ENCODE data around the gene AKTIP. TPM values are rescaled to one million over a fixed set of nuclear protein-coding genes. Genes with fewer than 3 reads are reported as not detected.

AKTIP gene
- total RNA-seq, 2 experiments from 2014 or later, result 54.0 to 56.8 TPM

DNA sequence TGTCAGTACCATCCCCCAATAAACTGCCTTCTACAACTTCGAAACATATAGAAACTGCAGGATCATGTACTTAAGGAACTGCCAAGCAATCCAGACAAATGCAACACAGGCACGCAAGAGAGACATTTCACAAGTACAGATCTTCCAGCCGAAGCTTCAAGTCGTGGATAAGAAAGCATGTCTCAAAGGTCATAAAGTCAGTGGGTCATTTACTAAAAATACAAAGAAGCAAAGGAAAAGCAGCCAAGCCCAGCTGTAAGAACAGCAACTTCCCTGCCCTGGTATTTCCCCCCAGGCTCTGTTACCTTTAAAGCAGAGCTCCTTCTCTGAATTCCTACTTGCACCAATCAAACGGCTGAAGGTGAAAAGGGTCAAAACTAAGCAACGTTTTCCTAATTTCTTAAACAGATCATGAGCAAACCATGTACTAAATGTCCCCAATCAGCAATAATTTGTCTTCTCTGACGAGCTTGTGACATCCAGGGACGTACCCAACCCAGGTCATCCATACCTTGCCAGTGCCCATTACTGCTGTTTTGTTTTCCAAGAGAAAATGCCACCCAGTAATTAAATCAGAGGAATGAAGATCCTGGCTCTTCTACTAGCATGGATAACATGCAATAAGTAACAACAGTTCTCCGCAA, 1.7 kb downstream of the AKTIP start:
- H3K4me1 Mint-ChIP-seq (ENCODE audit: low read depth), result peaks cover 51% of the 10 kb centered on the region
- no peaks in the 10 kb centered on the region for H3K9me3 Mint-ChIP-seq (ENCODE audit: insufficient read depth)
- no peak for ATAC-seq
- ChIA-PET POLR2A (interaction anchor here (5.3 kb wide), 2 partner anchors 45 to 66 kb away, joined by 36 to 48 read pairs; partner anchors contain the start of gene RBL2), CTCF (interaction anchor here (1.2 to 1.7 kb wide), 3 partner anchors 19 to 67 kb away, joined by 3 to 4 read pairs (median 3); partner anchors contain the start of gene RBL2)
- H3K27me3 Mint-ChIP-seq (ENCODE audit: low read depth), result no peaks in the 10 kb centered on the region
- no peak for DNase-seq
- peak overlapping the region; percentile 93 for H3K4me3 Mint-ChIP-seq
- peaks cover 53% of the 10 kb centered on the region for H3K36me3 Mint-ChIP-seq (ENCODE audit: low read depth)
- peak overlapping the region; percentile 87 for H3K27ac Mint-ChIP-seq

- Mint-ChIP-seq H3K27ac (peak overlapping the region; percentile 70), H3K27me3 (ENCODE audit: low read depth) (no peaks in the 10 kb centered on the region), H3K36me3 (ENCODE audit: low read depth) (peaks cover 69% of the 10 kb centered on the region), H3K4me3 (no peak overlapping the region), H3K9me3 (ENCODE audit: insufficient read depth) (no peaks in the 10 kb centered on the region), H3K4me1 (ENCODE audit: low read depth) (peaks cover 46% of the 10 kb centered on the region)
- POLR2A ChIA-PET, result interaction anchor here (1.0 to 1.6 kb wide), 2 partner anchors 43 to 64 kb away, joined by 4 read pairs; partner anchors contain the start of gene RBL2
- DNase-seq, result no peak
- CTCF ChIA-PET, result interaction anchor here (0.9 to 1.8 kb wide), 5 partner anchors 9 to 52 kb away, joined by 3 to 7 read pairs (median 3); no protein-coding TSS in a partner anchor
- no peak for ATAC-seq
These were observed 4.0 kb downstream of the AKTIP start for GRCh38 chr16:53498984-53499383.

- Mint-ChIP-seq H3K4me3 (no peak overlapping the region), H3K36me3 (ENCODE audit: low read depth) (peaks cover 82% of the 10 kb centered on the region), H3K4me1 (ENCODE audit: low read depth) (peaks cover 44% of the 10 kb centered on the region), H3K9me3 (ENCODE audit: insufficient read depth) (no peaks in the 10 kb centered on the region), H3K27ac (peak overlapping the region; percentile 40), H3K27me3 (ENCODE audit: low read depth) (no peaks in the 10 kb centered on the region)
- ATAC-seq (no peak), DNase-seq (no peak)
- CTCF ChIA-PET, result interaction anchor here (0.8 to 1.0 kb wide), 2 partner anchors 31 to 39 kb away, joined by 3 to 4 read pairs; no protein-coding TSS in a partner anchor
- POLR2A ChIA-PET, result interaction anchor here (2.0 kb wide), 1 partner anchor 59 kb away, joined by 7 read pairs; no protein-coding TSS in a partner anchor
These were observed 7.7 kb downstream of the AKTIP start for GRCh38 chr16:53495325-53495724.

GRCh38 chr16:53494636-53495035, 8.4 kb downstream of the AKTIP start:
- ChIA-PET POLR2A (interaction anchor here (2.0 kb wide), 1 partner anchor 59 kb away, joined by 7 read pairs; no protein-coding TSS in a partner anchor), CTCF (interaction anchor here (1.0 kb wide), 1 partner anchor 39 kb away, joined by 4 read pairs; no protein-coding TSS in a partner anchor)
- Mint-ChIP-seq H3K9me3 (ENCODE audit: insufficient read depth) (no peaks in the 10 kb centered on the region), H3K27me3 (ENCODE audit: low read depth) (no peaks in the 10 kb centered on the region), H3K4me1 (ENCODE audit: low read depth) (peaks cover 44% of the 10 kb centered on the region), H3K36me3 (ENCODE audit: low read depth) (peaks cover 84% of the 10 kb centered on the region), H3K4me3 (no peak overlapping the region), H3K27ac (no peak overlapping the region)
- DNase-seq (no peak), ATAC-seq (no peak)

DNA sequence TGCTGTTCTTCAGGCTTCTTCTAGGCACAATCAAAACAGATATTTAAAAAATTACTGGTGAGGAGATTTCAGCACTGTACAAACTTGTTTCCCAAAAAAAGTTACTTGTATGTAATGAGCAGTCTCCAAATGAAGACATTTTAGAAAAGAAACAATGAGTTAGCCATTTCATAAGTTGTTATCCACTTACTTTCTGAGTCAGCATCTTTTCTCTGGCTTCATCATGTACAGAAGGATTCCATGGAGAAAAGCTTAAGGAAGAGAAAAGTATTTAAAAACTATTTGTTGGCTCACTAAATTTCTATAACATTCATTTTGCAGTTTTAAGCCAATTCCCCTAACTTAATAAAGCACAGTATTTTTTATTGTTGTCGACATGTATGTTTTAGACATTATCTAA, 10.5 kb downstream of the AKTIP start:
- Mint-ChIP-seq H3K27me3 (ENCODE audit: low read depth) (no peaks in the 10 kb centered on the region), H3K4me1 (ENCODE audit: low read depth) (peaks cover 34% of the 10 kb centered on the region), H3K9me3 (ENCODE audit: insufficient read depth) (no peaks in the 10 kb centered on the region), H3K27ac (no peak overlapping the region), H3K36me3 (ENCODE audit: low read depth) (peaks cover 84% of the 10 kb centered on the region), H3K4me3 (no peak overlapping the region)
- ATAC-seq, result no peak
- no peak for DNase-seq
- POLR2A ChIA-PET, result interaction anchor here (0.7 kb wide), 1 partner anchor 48 kb away, joined by 3 read pairs; no protein-coding TSS in a partner anchor
- CTCF ChIA-PET, result interaction anchor here (1.1 kb wide), 1 partner anchor 57 kb away, joined by 3 read pairs; no protein-coding TSS in a partner anchor

DNA sequence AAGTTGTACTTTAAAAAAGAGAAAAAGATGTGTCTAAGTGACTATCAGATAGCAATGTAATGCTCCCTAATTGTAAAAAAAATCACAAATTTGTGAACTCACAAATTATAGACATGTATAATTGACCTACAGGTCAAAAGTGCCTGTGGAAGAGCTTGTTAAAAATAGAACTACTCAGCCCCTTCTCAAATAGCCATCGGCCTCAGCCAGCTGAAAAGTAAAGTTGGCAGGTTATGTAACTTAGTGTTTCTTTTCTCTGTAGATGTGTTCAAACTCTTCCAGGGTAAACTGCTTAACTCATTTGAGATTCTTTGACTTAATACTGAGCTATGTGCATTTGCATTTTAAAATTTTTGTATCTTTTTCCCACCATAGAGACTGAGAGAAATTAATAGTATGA, 13.3 kb downstream of the AKTIP start:
- peaks cover 22% of the 10 kb centered on the region for H3K4me1 Mint-ChIP-seq (ENCODE audit: low read depth)
- H3K36me3 Mint-ChIP-seq (ENCODE audit: low read depth), result peaks cover 87% of the 10 kb centered on the region
- H3K4me3 Mint-ChIP-seq, result no peak overlapping the region
- POLR2A ChIA-PET, result interaction anchor here (0.6 to 1.2 kb wide), 3 partner anchors 11 to 38 kb away, joined by 3 to 4 read pairs (median 3); partner anchors contain the start of gene AKTIP
- DNase-seq (no peak), ATAC-seq (no peak)
- no peaks in the 10 kb centered on the region for H3K27me3 Mint-ChIP-seq (ENCODE audit: low read depth)
- peaks cover 18% of the 10 kb centered on the region for H3K9me3 Mint-ChIP-seq (ENCODE audit: insufficient read depth)
- CTCF ChIA-PET, result interaction anchor here (0.7 to 1.3 kb wide), 3 partner anchors 9 to 322 kb away, joined by 3 to 5 read pairs (median 3); no protein-coding TSS in a partner anchor
- H3K27ac Mint-ChIP-seq, result peak overlapping the region; percentile 68

DNA sequence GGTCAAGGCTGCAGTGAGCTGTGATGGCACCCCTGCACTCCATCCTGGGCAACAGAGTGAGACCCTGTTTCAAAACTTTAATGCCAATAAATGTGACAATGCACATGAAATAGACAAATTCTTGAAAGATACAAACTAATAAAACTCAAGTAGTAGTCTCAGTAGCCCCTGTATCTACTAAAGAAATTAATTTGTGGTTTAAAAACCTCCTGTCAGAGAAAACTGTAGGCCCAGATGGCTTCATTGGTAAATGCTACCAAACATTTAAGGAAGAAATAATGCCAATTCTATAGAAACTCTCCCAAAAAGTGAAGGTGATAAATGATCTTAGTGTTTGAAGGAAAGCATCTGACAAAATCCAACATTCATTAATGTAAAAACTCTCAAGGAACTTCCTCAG, 16.8 kb downstream of the AKTIP start:
- no peak for DNase-seq
- Mint-ChIP-seq H3K27ac (no peak overlapping the region), H3K4me1 (ENCODE audit: low read depth) (peaks cover 20% of the 10 kb centered on the region), H3K27me3 (ENCODE audit: low read depth) (no peaks in the 10 kb centered on the region), H3K36me3 (ENCODE audit: low read depth) (peaks cover 90% of the 10 kb centered on the region), H3K9me3 (ENCODE audit: insufficient read depth) (peaks cover 22% of the 10 kb centered on the region), H3K4me3 (no peak overlapping the region)
- ChIA-PET CTCF (no interaction called here), POLR2A (no interaction called here)
- no peak for ATAC-seq

DNA sequence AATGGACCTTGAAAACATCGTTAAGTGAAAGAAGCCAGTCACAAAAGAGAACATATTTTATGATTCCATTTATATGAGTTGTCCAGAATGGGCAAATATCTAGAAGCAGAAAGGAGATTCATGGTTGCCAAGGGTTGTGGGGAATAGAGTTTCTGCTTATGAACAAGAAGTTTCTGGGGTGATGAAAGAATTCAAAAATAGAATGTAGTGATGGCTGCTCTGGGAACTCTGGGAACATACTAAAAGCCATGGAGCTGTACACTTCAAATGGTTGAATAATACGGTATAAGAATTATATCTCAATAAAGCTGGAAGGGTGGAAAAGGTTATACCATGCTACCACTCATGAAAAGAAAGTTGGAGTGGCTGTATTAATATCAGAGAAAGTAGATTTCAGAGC, 18.5 kb downstream of the AKTIP start:
- H3K36me3 Mint-ChIP-seq (ENCODE audit: low read depth), result peaks cover 94% of the 10 kb centered on the region
- POLR2A ChIA-PET, result interaction anchor here (1.0 kb wide), 1 partner anchor 50 kb away, joined by 3 read pairs; the partner anchor contains the start of gene RBL2
- CTCF ChIA-PET, result no interaction called here
- H3K27ac Mint-ChIP-seq, result no peak overlapping the region
- H3K9me3 Mint-ChIP-seq (ENCODE audit: insufficient read depth), result peaks cover 22% of the 10 kb centered on the region
- H3K27me3 Mint-ChIP-seq (ENCODE audit: low read depth), result no peaks in the 10 kb centered on the region
- ATAC-seq (no peak), DNase-seq (no peak)
- H3K4me1 Mint-ChIP-seq (ENCODE audit: low read depth), result peaks cover 16% of the 10 kb centered on the region
- no peak overlapping the region for H3K4me3 Mint-ChIP-seq

GRCh38 chr16:53482123-53482522, 20.9 kb downstream of the AKTIP start:
- DNase-seq (no peak), ATAC-seq (no peak)
- POLR2A ChIA-PET, result interaction anchor here (1.0 to 1.3 kb wide), 2 partner anchors 25 to 48 kb away, joined by 4 to 5 read pairs; partner anchors contain the start of gene RBL2
- Mint-ChIP-seq H3K9me3 (ENCODE audit: insufficient read depth) (peaks cover 28% of the 10 kb centered on the region), H3K4me3 (no peak overlapping the region), H3K4me1 (ENCODE audit: low read depth) (peaks cover 21% of the 10 kb centered on the region), H3K27me3 (ENCODE audit: low read depth) (no peaks in the 10 kb centered on the region), H3K36me3 (ENCODE audit: low read depth) (peaks cover 97% of the 10 kb centered on the region), H3K27ac (peak overlapping the region; percentile 54)
- CTCF ChIA-PET, result interaction anchor here (0.7 to 1.3 kb wide), 2 partner anchors 19 to 38 kb away, joined by 3 read pairs; no protein-coding TSS in a partner anchor

GRCh38 chr16:53480394-53480793, 22.6 kb downstream of the AKTIP start:
- Mint-ChIP-seq H3K9me3 (ENCODE audit: insufficient read depth) (peaks cover 14% of the 10 kb centered on the region), H3K4me3 (no peak overlapping the region), H3K4me1 (ENCODE audit: low read depth) (peaks cover 33% of the 10 kb centered on the region), H3K27ac (no peak overlapping the region), H3K27me3 (ENCODE audit: low read depth) (no peaks in the 10 kb centered on the region), H3K36me3 (ENCODE audit: low read depth) (peaks cover 95% of the 10 kb centered on the region)
- no peak for DNase-seq
- POLR2A ChIA-PET, result no interaction called here
- CTCF ChIA-PET, result interaction anchor here (0.8 to 1.4 kb wide), 2 partner anchors 9 to 29 kb away, joined by 3 read pairs; no protein-coding TSS in a partner anchor
- ATAC-seq, result no peak

- Mint-ChIP-seq H3K4me3 (no peak overlapping the region), H3K9me3 (ENCODE audit: insufficient read depth) (peaks cover 7% of the 10 kb centered on the region), H3K4me1 (ENCODE audit: low read depth) (peaks cover 39% of the 10 kb centered on the region), H3K27me3 (ENCODE audit: low read depth) (no peaks in the 10 kb centered on the region), H3K27ac (no peak overlapping the region), H3K36me3 (ENCODE audit: low read depth) (peaks cover 89% of the 10 kb centered on the region)
- ChIA-PET CTCF (interaction anchor here (1.5 kb wide), 1 partner anchor 11 kb away, joined by 3 read pairs; no protein-coding TSS in a partner anchor), POLR2A (interaction anchor here (1.3 kb wide), 1 partner anchor 11 kb away, joined by 4 read pairs; no protein-coding TSS in a partner anchor)
- no peak for ATAC-seq
- no peak for DNase-seq
These were observed 24.0 kb downstream of the AKTIP start for GRCh38 chr16:53478965-53479364.

- CTCF ChIA-PET, result no interaction called here
- POLR2A ChIA-PET, result interaction anchor here (0.8 to 1.5 kb wide), 2 partner anchors 31 to 41 kb away, joined by 3 to 5 read pairs; no protein-coding TSS in a partner anchor
- DNase-seq (no peak), ATAC-seq (no peak)
- Mint-ChIP-seq H3K27me3 (ENCODE audit: low read depth) (no peaks in the 10 kb centered on the region), H3K36me3 (ENCODE audit: low read depth) (peaks cover 89% of the 10 kb centered on the region), H3K27ac (peak overlapping the region; percentile 22), H3K4me1 (ENCODE audit: low read depth) (peaks cover 32% of the 10 kb centered on the region), H3K9me3 (ENCODE audit: insufficient read depth) (peaks cover 7% of the 10 kb centered on the region), H3K4me3 (no peak overlapping the region)
These were observed 26.1 kb downstream of the AKTIP start for GRCh38 chr16:53476867-53477266.
